ENCODE results near the gene CNTNAP2.

DNA sequence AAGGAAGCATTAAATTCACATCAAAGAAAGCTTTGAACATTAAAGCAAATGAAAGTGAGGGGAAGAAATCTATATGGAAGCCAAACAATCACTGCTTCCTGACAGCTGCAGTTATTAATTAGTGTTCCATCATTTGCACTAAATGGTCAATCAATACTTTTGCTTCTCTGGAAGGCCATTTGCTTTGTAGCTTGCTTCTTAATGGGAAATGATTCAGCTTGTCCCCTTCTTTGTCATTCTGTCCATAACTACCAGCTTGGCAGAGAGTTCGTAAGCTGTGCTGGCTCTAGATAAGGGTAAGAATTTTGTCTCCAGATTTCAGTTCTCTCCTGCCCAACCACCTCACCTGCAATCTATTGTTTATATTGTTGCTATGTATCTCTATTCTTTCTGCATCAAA, 596.6 kb downstream of the CNTNAP2 start:
- TF ChIP-seq SP2 (IDR thresholded peaks at IDR 0.05; ENCODE audit: low read length) (no peak), POLR2A (IDR thresholded peaks at IDR 0.05; ENCODE audit: control extremely low read depth in 1 of 2, low read depth in 2 of 2, low read length in 2 of 2) (no peak), EZH2 (IDR thresholded peaks at IDR 0.05; ENCODE audit: low read depth, low read length, severe bottlenecking) (no peak), ZNF274 (IDR thresholded peaks at IDR 0.05; ENCODE audit: borderline replicate concordance, extremely low read depth, low read length) (no peak), JUN (IDR thresholded peaks at IDR 0.05; ENCODE audit: low read depth, low read length) (no peak), JUND (IDR thresholded peaks at IDR 0.05; ENCODE audit: low read length) (no peak), CBX8 (IDR thresholded peaks at IDR 0.05; ENCODE audit: borderline replicate concordance, low read depth, low read length) (no peak)
- TF ChIP-seq, protein P1, sequence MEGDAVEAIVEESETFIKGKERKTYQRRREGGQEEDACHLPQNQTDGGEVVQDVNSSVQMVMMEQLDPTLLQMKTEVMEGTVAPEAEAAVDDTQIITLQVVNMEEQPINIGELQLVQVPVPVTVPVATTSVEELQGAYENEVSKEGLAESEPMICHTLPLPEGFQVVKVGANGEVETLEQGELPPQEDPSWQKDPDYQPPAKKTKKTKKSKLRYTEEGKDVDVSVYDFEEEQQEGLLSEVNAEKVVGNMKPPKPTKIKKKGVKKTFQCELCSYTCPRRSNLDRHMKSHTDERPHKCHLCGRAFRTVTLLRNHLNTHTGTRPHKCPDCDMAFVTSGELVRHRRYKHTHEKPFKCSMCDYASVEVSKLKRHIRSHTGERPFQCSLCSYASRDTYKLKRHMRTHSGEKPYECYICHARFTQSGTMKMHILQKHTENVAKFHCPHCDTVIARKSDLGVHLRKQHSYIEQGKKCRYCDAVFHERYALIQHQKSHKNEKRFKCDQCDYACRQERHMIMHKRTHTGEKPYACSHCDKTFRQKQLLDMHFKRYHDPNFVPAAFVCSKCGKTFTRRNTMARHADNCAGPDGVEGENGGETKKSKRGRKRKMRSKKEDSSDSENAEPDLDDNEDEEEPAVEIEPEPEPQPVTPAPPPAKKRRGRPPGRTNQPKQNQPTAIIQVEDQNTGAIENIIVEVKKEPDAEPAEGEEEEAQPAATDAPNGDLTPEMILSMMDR (IDR thresholded peaks at IDR 0.05; ENCODE audit: control extremely low read depth in 1 of 3, insufficient read depth in 1 of 3, low read depth in 1 of 3, low read length in 3 of 3): no peak
